Endothelial cell of coronary artery (primary cell): ENCODE measurements around the gene SIKE1. TPM values are rescaled to one million over a fixed set of nuclear protein-coding genes. Genes with fewer than 3 reads are reported as not detected.

Source experiments
- total RNA-seq: library from RNA; depleted of rRNA; stranded (reverse); fragments of >200 nt; gene quantifications from 2 replicates; pipeline ENCODE4 v1.2.3, GENCODE V29; 2014

The SIKE1 gene
- total RNA-seq, result 47.7 and 74.4 TPM in 2 replicates

DNA sequence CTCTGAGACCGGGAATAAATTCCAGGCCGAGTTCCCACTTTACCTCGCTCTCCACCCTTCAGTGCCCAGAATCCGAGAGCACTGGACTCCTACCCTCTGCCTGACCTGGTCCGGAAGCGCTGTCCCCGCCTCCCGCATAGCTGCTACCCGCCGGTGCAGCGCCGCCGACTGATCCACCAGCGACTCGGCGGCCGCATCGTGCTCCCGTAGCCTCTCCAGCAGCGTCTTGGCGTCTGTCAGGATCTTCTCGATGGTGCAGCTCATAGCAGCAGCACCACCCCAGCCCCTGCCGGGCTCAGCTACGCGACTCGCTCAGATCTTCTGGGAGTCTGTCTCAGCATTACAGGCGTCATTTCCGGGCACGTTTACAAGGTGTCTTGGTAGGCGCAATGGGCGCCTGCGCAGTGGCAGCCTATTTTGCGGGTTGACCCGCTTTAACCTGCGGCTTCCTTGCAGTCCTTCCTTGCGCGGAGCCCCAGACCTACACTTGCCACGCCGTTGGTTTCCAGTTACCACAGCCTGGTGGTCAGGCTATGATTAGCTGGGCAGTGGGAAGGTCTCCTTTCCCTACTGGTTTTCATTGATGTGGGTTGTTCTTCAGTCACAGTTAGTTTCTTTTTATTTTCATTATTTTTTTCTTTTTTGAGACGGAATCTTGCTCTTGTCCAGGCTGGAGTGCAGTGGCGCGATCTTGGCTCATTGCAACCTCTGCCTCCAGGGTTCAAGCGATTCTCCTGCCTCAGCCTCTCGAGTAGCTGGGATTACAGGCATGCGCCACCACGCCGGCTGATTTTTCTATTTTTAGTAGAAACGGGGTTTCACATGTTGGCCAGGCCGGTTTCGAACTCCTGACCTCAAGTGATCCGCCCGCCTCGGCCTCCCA lies at the start of gene SIKE1:
Gene SIKE1, minus strand, starts transcription at position 342 of the 883 bp plus-strand sequence. Its CDS starts 78 bp downstream, at position 264.

DNA sequence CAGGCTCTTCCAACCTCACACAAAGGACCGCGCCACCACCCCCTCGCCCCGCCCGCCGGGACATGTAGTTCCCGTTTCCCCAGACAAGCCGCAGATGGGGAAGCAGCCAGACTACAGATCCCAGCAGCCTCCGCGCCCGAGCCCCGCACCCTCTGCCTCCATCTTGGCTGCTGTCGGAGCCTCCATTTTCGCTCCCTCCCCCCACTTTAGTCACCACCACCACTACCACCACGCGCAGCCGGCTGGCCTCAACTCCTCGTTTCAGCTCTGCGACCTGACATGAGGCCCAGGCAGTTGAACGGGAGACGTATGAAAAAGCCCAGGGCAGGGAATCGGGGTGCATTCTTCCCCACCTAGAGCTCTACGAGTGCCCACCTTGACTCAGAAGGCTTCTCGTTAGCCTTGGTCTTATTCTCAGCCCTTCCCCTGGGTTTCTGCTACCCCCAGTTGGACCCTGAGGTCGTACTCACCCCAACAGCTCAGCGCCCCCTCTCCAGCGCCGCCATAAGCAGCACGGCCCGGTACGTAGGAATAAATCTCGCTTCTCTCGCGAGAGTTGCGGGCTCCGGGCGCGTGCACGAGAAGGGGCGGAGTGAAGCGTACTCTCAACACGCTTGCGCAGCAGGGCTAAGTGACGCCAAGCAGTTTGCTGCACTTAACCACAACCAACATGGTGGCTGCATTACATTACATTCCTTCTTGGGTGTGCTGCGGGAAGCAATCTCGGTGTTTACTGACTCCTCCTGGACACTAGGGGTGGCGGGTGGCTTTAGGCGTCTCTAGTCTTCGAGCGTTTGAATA lies 22.8 kb downstream of the SIKE1 start, which contains the start of gene CSDE1:
Gene CSDE1, minus strand, starts transcription at position 530 of the 801 bp plus-strand sequence. CDS start 18,094 bp downstream, outside the sequence.

Other genes with a start within 250 kb of the SIKE1 start
- gene BCAS2, start 199.1 kb downstream of the SIKE1 start, total RNA-seq, result 32.4 and 40.1 TPM in 2 replicates
- 0.18 and 0.47 TPM in 2 replicates for gene DENND2C, start 110.6 kb downstream of the SIKE1 start, total RNA-seq
- gene AMPD1, start 85.1 kb downstream of the SIKE1 start, total RNA-seq, result not detected in 2 replicates
- 53.8 and 64.7 TPM in 2 replicates for gene NRAS, start 63.9 kb downstream of the SIKE1 start, total RNA-seq
- 840 and 884 TPM in 2 replicates for gene CSDE1, start 22.7 kb downstream of the SIKE1 start, total RNA-seq
- gene SYCP1, start 74.2 kb upstream of the SIKE1 start, total RNA-seq, result not detected in 2 replicates
- gene TSHB, start 249.1 kb upstream of the SIKE1 start, total RNA-seq, result not detected in 2 replicates